PC-9 (cell line): ENCODE measurements around the gene GALNT14. TPM values are rescaled to one million over a fixed set of nuclear protein-coding genes. Genes with fewer than 3 reads are reported as not detected.

Experiments
- BruUV-seq: library from RNA; stranded (reverse); fragments of 400-500 nt; replicated peaks from 2 replicates; lab custom pipeline; 2021; lab: Mats Ljungman, UMichigan
- CTCF ChIA-PET: fragments of 300-600 bp; sonication (Branson Sonifier 250); formaldehyde crosslinking; loops from one replicate; lab custom pipeline; 2022; ENCODE audit warnings: antibody characterized with exemption; lab: Charles Lee
- POLR2A ChIA-PET: fragments of 300-600 bp; sonication (Branson Sonifier 250); formaldehyde crosslinking; loops from one replicate; lab custom pipeline; 2022; ENCODE audit warnings: antibody characterized with exemption; ENCODE audit not compliant: unreplicated experiment; lab: Charles Lee
- DNase-seq, 2 experiments: peaks; one replicate each; pipeline versions ENCODE4 v3.0.0 to v3.0.0-alpha.2; 2015 to 2022; ENCODE audit warnings: mixed read lengths in 1 of 2
- H2AFZ ChIP-seq: fragments of 200-600 bp; sonication (generic); 2 replicates; pipeline ENCODE4 v1.8.1; 2017; ENCODE audit warnings: antibody characterized with exemption
- H3F3A ChIP-seq: fragments of 200-600 bp; sonication (generic); 2 replicates; pipeline ENCODE4 v1.8.1; 2017; ENCODE audit warnings: antibody characterized with exemption, mild to moderate bottlenecking, low read depth; ENCODE audit not compliant: insufficient read depth
- H3K27ac ChIP-seq: fragments of 200-600 bp; sonication (generic); 2 replicates; pipeline ENCODE4 v1.6.1; 2016; ENCODE audit warnings: mixed run types
- H3K27me3 ChIP-seq: fragments of 200-600 bp; sonication (generic); 2 replicates; pipeline ENCODE4 v1.6.1; 2016; ENCODE audit warnings: low read depth, mixed run types; ENCODE audit not compliant: insufficient read depth
- H3K36me3 ChIP-seq: fragments of 200-600 bp; sonication (generic); 2 replicates; pipeline ENCODE4 v1.6.1; 2016; ENCODE audit warnings: low read depth, mixed run types
- H3K4me1 ChIP-seq: fragments of 200-600 bp; sonication (generic); replicated peaks from 2 replicates; pipeline ENCODE4 v1.6.1; 2016; ENCODE audit warnings: mixed run types; ENCODE audit not compliant: insufficient read depth
- H3K4me2 ChIP-seq: fragments of 200-600 bp; sonication (generic); 2 replicates; pipeline ENCODE4 v1.6.1; 2017; ENCODE audit warnings: mixed run types
- H3K4me3 ChIP-seq: fragments of 200-600 bp; sonication (generic); 2 replicates; pipeline ENCODE4 v1.6.1; 2016; ENCODE audit warnings: mixed run types
- H3K79me2 ChIP-seq: fragments of 200-600 bp; sonication (generic); 2 replicates; pipeline ENCODE4 v1.6.1; 2017; ENCODE audit warnings: low read depth, mixed run types
- H3K9me2 ChIP-seq: fragments of 200-600 bp; sonication (generic); 2 replicates; pipeline ENCODE4 v1.8.1; 2017; ENCODE audit warnings: mild to moderate bottlenecking; ENCODE audit not compliant: insufficient read depth
- H3K9me3 ChIP-seq: fragments of 200-600 bp; sonication (generic); 2 replicates; pipeline ENCODE4 v1.8.1; 2016; ENCODE audit warnings: low read depth; ENCODE audit not compliant: insufficient read depth
- H4K20me1 ChIP-seq: fragments of 200-600 bp; sonication (generic); 2 replicates; pipeline ENCODE4 v1.8.1; 2017; ENCODE audit not compliant: insufficient read depth
- EZH2 ChIP-seq: fragments of 200-600 bp; sonication (generic); IDR thresholded peaks from 2 replicates; pipeline ENCODE4 v1.8.0; 2017; ENCODE audit warnings: antibody characterized with exemption, low read depth
- intact Hi-C: fragments of 100-400 bp; cut with micrococcal nuclease; formaldehyde crosslinking; loops from one replicate; pipeline ENCODE4 v1.10.0; 2022; ENCODE audit not compliant: unreplicated experiment
- total RNA-seq: library from RNA; stranded (reverse); gene quantifications from 2 replicates; pipeline ENCODE4 v1.2.3, GENCODE V29; 2021
- TF ChIP-seq, protein P1 (sequence below): fragments of 200-600 bp; sonication (generic); conservative IDR thresholded peaks from 2 replicates; pipeline ENCODE4 v1.6.1; 2017; ENCODE audit warnings: mixed run types, antibody characterized with exemption, mild to moderate bottlenecking, moderate library complexity

Gene GALNT14
- total RNA-seq, 1 experiment from 2014 or later: 3.1 TPM

DNA sequence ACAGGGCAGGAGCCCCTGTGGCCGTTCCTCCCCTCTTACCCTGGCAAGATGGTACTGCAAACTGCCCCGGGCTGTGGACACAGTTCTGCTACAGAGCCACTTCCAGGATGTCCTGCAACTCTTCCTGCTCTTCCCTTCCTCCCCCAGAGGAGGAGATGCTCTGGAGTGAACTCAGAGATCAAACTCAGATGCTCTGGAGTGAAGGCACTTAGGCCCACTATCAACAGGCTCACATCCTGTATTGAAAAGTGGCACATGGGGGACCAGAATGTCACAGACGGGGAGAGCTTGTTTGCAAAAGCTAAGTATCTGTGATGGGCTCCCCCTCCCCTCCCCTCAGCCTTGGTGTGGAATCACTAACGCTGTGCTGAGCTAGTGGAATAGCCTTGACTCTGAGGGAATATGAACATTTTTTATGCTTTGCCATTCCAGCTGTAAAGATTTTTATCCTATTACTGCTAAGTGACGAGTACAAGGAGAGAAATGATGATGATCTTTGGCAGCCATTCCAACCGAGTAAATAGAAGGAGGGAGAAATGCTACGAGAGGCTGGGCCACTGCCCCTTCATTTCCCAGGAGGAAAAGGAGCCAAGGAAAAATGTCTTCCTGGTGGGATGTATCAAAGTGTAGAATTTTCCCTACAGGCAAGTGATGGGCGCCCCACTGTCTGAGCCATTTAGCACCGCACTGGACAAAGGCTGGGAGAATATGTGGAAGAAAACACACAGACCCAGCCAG is 152.6 kb downstream of the GALNT14 start:
- Histone ChIP-seq H4K20me1 (peaks cover 6% of the 10 kb centered on the region), H3K4me1 (0 out of 2 replicates have a peak, but pooled peaks cover under 1% of the 10 kb centered on the region), H2AFZ (no peak overlapping the region), H3K36me3 (no peaks in the 10 kb centered on the region; the same call in 1 of the 2 replicates), H3F3A (peaks cover 6% of the 10 kb centered on the region; the same call in 1 of the 2 replicates), H3K79me2 (no peaks in the 10 kb centered on the region; the same call in 1 of the 2 replicates), H3K27ac (no peak overlapping the region), H3K4me2 (no peak overlapping the region), H3K27me3 (no peaks in the 10 kb centered on the region), H3K4me3 (no peak overlapping the region), H3K9me2 (no peaks in the 10 kb centered on the region), H3K9me3 (no peaks in the 10 kb centered on the region)
- ChIA-PET POLR2A (no interaction called here), CTCF (no interaction called here)
- intact Hi-C loops: no loop called here
- DNase-seq: no peak
- no TSS peak for BruUV-seq
- no peak for TF ChIP-seq EZH2
- TF ChIP-seq, protein P1, sequence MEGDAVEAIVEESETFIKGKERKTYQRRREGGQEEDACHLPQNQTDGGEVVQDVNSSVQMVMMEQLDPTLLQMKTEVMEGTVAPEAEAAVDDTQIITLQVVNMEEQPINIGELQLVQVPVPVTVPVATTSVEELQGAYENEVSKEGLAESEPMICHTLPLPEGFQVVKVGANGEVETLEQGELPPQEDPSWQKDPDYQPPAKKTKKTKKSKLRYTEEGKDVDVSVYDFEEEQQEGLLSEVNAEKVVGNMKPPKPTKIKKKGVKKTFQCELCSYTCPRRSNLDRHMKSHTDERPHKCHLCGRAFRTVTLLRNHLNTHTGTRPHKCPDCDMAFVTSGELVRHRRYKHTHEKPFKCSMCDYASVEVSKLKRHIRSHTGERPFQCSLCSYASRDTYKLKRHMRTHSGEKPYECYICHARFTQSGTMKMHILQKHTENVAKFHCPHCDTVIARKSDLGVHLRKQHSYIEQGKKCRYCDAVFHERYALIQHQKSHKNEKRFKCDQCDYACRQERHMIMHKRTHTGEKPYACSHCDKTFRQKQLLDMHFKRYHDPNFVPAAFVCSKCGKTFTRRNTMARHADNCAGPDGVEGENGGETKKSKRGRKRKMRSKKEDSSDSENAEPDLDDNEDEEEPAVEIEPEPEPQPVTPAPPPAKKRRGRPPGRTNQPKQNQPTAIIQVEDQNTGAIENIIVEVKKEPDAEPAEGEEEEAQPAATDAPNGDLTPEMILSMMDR: no peak

DNA sequence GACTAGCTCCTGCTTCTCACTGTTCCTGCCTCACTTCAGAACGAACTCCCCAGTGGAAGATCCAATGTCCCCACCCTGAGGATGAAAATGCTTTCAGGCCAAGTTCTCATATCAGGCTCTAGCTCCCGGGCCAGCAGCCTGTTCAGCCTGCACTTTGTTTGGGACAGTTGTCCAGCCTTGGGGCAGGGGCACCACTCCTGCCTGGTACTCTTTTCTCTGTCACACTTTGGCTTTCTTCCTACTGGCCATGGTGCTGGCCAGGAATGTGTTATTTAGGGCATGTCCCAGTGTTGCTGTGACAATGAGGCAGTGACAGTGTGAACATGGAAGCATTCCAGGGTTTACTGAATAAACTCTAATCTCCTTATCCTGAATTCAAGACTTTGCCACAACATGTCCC is 154.1 kb downstream of the GALNT14 start:
- BruUV-seq: no TSS peak
- no peaks in the 10 kb centered on the region; the same call in 1 of the 2 replicates for H3K79me2 ChIP-seq
- ChIA-PET CTCF (no interaction called here), POLR2A (no interaction called here)
- H3K4me1 ChIP-seq: peaks cover 11% of the 10 kb centered on the region
- H3K9me2 ChIP-seq: no peaks in the 10 kb centered on the region
- TF ChIP-seq, protein P1: no peak
- TF ChIP-seq EZH2: no peak
- no peaks in the 10 kb centered on the region for H3K9me3 ChIP-seq
- no peaks in the 10 kb centered on the region; the same call in 1 of the 2 replicates for H3K36me3 ChIP-seq
- no peak for DNase-seq
- peaks cover 16% of the 10 kb centered on the region for H3F3A ChIP-seq
- intact Hi-C loops: no loop called here
- H3K27ac ChIP-seq: no peak overlapping the region
- H3K27me3 ChIP-seq: no peaks in the 10 kb centered on the region
- no peak overlapping the region for H3K4me2 ChIP-seq
- H3K4me3 ChIP-seq: no peak overlapping the region
- peaks cover 3% of the 10 kb centered on the region; the same call in 1 of the 2 replicates for H4K20me1 ChIP-seq
- no peak overlapping the region for H2AFZ ChIP-seq

DNA sequence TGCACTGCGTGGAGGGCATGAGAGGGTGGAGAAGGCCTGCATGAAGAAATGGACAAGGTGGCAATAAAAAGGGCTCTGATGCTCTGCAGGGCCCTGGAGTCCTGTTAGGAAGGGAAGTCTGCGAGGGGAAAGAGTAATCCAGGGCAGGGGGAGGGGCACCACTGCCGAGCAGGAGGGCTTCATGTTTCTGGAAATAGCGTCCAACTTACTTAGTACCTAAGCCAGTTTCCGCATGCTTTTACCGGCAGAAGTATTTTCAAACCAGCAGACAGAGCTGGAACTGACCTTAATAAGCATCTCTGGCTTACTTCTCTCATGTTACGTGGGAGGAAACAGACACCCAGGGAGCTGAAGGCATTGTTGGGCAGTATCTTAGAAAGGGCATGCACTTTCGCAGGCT is 156.7 kb downstream of the GALNT14 start:
- Histone ChIP-seq H3K4me2 (no peak overlapping the region), H3K27ac (no peak overlapping the region), H3K9me3 (no peaks in the 10 kb centered on the region), H3F3A (peaks cover 16% of the 10 kb centered on the region), H3K4me3 (no peak overlapping the region), H3K27me3 (no peaks in the 10 kb centered on the region), H3K36me3 (no peaks in the 10 kb centered on the region), H3K9me2 (no peaks in the 10 kb centered on the region), H2AFZ (no peak overlapping the region), H4K20me1 (no peaks in the 10 kb centered on the region), H3K4me1 (peaks cover 11% of the 10 kb centered on the region), H3K79me2 (peaks cover 5% of the 10 kb centered on the region; the same call in 1 of the 2 replicates)
- no peak for DNase-seq
- CTCF ChIA-PET: no interaction called here
- POLR2A ChIA-PET: no interaction called here
- no TSS peak for BruUV-seq
- no peak for TF ChIP-seq EZH2
- TF ChIP-seq, protein P1: no peak
- intact Hi-C loops: no loop called here
